Upper lobe of right lung (tissue), 1 donor: ENCODE results near the gene PRKCQ. TPM values are rescaled to one million over a fixed set of nuclear protein-coding genes. Genes with fewer than 3 reads are reported as not detected.

Experiments used
- ATAC-seq: fragments of 200-7000 bp; cut with Tn5 transposase; one replicate; pipeline ENCODE4 v1.9.1; 2020; ENCODE audit warnings: mild to moderate bottlenecking, moderate library complexity
- DNase-seq: peaks from one replicate; pipeline ENCODE4 v3.0.0-alpha.2; 2020
- H3K27ac ChIP-seq: fragments of 200-600 bp; one replicate; pipeline ENCODE4 v1.8.0; 2022
- H3K27me3 ChIP-seq: fragments of 200-600 bp; one replicate; pipeline ENCODE4 v1.8.0; 2022; ENCODE audit warnings: mild to moderate bottlenecking
- H3K36me3 ChIP-seq: fragments of 200-600 bp; one replicate; pipeline ENCODE4 v1.8.0; 2022
- H3K4me1 ChIP-seq: fragments of 200-600 bp; one replicate; pipeline ENCODE4 v1.8.0; 2022
- H3K4me3 ChIP-seq: fragments of 200-600 bp; one replicate; pipeline ENCODE4 v1.8.0; 2022; ENCODE audit warnings: mild to moderate bottlenecking
- H3K9me3 ChIP-seq: fragments of 200-600 bp; one replicate; pipeline ENCODE4 v1.8.0; 2022
- intact Hi-C: fragments of 100-400 bp; cut with DNase I; formaldehyde crosslinking; loops from one replicate; pipeline ENCODE4 v1.11.0; 2022
- total RNA-seq: library from RNA; stranded (reverse); fragmentation: NEBNext Ultra II Directional; extraction: Animal tissue kit (Norgen Biotek cat#: 25700); gene quantifications from one replicate; pipeline ENCODE4 v1.2.1, GENCODE V29; 2021
- TF ChIP-seq, protein P1 (sequence below): fragments of 200-600 bp; IDR thresholded peaks from one replicate; pipeline ENCODE4 v1.8.0; 2022; ENCODE audit warnings: antibody characterized with exemption
- donor health status: DM: no; HTN: yes; CAD: no; lungs with severe emphysema.

Gene PRKCQ
- total RNA-seq, 1 donor from 2014 or later, result 9.8 TPM

DNA sequence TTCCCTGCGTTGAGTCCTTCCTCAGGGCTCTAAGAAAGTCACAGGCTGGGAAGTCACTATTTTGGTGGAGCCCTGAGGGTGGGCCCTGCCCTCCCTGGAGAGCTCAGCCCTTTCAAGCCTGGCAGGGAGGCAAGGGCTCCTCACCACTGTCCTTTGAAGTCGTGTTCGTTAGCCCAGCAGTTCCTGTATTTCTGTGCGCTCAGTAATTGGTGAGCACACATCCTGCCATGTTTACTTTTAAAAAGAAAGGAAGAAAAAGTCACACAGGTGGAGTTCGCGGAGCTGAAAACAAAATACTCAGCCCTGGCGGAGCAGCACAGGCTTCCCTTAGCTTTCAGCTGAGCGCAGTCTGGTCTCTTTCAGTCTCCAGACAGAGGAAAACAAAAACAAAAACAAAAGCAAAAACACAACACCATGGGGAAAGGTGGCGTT is 37.1 kb downstream of the PRKCQ start:
- peak overlapping the region; percentile 21 for H3K4me3 ChIP-seq
- ATAC-seq, result peak; percentile 61
- intact Hi-C loops, result no loop called here
- H3K27ac ChIP-seq, result no peak overlapping the region
- TF ChIP-seq, protein P1, sequence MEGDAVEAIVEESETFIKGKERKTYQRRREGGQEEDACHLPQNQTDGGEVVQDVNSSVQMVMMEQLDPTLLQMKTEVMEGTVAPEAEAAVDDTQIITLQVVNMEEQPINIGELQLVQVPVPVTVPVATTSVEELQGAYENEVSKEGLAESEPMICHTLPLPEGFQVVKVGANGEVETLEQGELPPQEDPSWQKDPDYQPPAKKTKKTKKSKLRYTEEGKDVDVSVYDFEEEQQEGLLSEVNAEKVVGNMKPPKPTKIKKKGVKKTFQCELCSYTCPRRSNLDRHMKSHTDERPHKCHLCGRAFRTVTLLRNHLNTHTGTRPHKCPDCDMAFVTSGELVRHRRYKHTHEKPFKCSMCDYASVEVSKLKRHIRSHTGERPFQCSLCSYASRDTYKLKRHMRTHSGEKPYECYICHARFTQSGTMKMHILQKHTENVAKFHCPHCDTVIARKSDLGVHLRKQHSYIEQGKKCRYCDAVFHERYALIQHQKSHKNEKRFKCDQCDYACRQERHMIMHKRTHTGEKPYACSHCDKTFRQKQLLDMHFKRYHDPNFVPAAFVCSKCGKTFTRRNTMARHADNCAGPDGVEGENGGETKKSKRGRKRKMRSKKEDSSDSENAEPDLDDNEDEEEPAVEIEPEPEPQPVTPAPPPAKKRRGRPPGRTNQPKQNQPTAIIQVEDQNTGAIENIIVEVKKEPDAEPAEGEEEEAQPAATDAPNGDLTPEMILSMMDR, result no peak
- no peak for DNase-seq
- no peaks in the 10 kb centered on the region for H3K36me3 ChIP-seq
- no peaks in the 10 kb centered on the region for H3K9me3 ChIP-seq
- H3K27me3 ChIP-seq, result no peaks in the 10 kb centered on the region
- H3K4me1 ChIP-seq, result peaks cover 14% of the 10 kb centered on the region

DNA sequence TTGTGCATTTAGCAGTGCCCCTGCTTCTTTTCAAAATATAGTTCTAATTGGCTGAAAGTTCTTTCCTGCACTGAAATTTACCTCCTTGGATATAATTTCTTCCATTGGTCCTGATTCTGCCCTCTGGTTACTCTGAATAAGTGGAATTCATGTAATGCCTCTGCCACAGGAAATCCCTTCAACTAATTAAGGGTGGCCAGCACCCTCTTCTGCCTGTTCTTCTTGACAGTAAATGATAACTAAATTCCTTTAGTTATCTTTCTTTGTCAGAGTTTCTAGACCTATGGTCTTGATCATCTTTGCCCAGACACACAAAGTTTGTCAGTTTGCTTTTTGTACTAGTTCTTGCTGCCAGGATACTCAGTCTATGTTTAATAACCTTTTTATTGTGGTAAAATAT is 40.2 kb downstream of the PRKCQ start:
- Histone ChIP-seq H3K36me3 (no peaks in the 10 kb centered on the region), H3K27me3 (no peaks in the 10 kb centered on the region), H3K4me3 (no peak overlapping the region), H3K9me3 (no peaks in the 10 kb centered on the region), H3K27ac (no peak overlapping the region), H3K4me1 (peaks cover 16% of the 10 kb centered on the region)
- intact Hi-C loops, result no loop called here
- DNase-seq (no peak), ATAC-seq (no peak)
- TF ChIP-seq, protein P1, result no peak

DNA sequence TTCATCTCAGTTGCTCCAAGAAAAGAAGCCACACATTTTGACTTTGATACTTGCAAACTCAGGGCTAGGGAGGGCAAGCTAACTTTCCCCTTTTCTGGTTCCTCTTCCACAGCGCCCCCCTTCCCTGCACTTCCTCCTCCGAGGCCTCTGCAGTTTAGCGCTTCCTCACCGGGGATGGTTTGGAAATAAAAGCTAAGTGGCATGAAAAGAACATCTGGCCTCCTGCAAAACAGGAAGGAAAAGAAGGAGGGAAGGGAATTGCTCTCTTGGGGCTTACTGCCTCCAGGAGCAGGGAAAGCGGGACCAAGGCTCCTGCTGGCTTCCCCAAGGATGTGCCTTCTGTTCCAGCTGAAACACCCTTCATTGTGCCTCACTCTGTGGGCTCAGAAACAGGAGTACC is 42.3 kb downstream of the PRKCQ start:
- intact Hi-C loops, result no loop called here
- Histone ChIP-seq H3K36me3 (no peaks in the 10 kb centered on the region), H3K4me3 (no peak overlapping the region), H3K9me3 (no peaks in the 10 kb centered on the region), H3K27me3 (no peaks in the 10 kb centered on the region), H3K4me1 (peaks cover 8% of the 10 kb centered on the region), H3K27ac (no peak overlapping the region)
- peak; percentile 83 for ATAC-seq
- TF ChIP-seq, protein P1, result no peak
- peak; percentile 70 for DNase-seq

DNA sequence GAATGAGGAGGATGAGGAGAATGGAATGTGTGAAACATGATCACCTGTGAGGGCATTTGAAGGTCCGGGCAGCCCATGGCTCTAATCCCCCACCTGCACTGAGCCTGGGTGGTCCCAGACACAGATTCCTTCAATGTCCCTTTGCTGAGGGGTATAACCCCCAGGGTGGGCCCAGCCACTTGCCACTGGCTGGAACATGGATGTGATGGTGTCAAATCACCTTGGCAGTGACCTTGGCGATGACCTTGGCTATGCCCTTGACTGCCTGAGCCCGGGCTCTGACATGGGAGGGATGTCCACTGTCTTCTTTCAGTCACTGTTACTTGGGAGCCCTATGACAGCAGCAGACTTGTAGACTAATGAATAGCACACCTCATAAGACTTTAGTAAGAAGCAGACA is 44.0 kb downstream of the PRKCQ start:
- Histone ChIP-seq H3K4me1 (peaks cover 5% of the 10 kb centered on the region), H3K4me3 (no peak overlapping the region), H3K36me3 (no peaks in the 10 kb centered on the region), H3K27ac (no peak overlapping the region), H3K27me3 (no peaks in the 10 kb centered on the region), H3K9me3 (no peaks in the 10 kb centered on the region)
- ATAC-seq (no peak), DNase-seq (no peak)
- intact Hi-C loops, result no loop called here
- TF ChIP-seq, protein P1, result no peak

DNA sequence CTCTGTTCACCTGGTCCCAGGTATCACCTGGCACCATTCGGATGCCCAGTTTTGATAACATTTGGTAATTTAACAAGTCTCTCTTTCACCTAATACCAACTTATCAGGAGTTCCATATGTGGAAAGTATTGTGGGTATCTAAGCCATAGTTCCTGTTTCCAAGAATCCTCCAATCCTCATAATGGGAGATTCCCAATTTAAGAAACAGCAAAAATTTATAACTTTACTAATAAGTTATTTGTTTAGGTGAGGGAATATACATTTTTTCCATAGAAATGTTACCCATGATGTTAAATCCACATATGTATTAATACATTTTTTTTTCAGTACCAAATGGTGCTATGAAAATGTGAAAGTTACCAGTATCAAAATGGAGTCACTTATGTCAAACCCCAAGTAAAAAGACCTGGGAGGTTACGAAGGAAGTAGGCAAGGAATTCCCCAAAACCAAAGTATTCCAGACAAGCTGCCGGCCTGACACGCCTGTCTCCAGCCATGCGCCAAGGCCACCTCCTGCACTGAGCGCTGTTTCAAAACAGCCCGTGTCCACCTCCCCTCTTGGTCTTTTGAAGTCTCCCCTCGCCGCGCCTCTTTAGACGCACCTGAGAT is 44.8 kb downstream of the PRKCQ start:
- DNase-seq, result no peak
- no peaks in the 10 kb centered on the region for H3K36me3 ChIP-seq
- no peaks in the 10 kb centered on the region for H3K9me3 ChIP-seq
- no peaks in the 10 kb centered on the region for H3K27me3 ChIP-seq
- no peak overlapping the region for H3K4me3 ChIP-seq
- no peak for ATAC-seq
- peaks cover 5% of the 10 kb centered on the region for H3K4me1 ChIP-seq
- no peak overlapping the region for H3K27ac ChIP-seq
- intact Hi-C loops, result no loop called here
- TF ChIP-seq, protein P1, result no peak

DNA sequence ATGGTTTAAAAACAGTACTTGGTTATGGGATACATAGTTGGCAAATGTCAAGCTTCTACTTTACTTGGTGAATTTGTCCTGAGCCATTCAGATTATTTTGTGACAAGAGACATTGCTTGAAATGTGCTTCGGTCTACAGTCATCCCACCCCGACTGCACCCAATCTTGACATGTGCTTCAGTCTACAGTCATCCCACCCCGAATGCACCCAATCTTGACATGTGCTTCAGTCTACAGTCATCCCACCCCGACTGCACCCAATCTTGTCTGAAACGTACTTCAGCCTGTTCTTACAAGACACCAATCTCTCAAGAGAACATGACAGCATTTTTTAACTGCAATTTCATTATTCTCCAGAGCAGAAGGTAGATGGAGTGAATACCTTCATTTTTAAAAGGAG is 47.8 kb downstream of the PRKCQ start:
- Histone ChIP-seq H3K4me1 (no peaks in the 10 kb centered on the region), H3K9me3 (no peaks in the 10 kb centered on the region), H3K36me3 (no peaks in the 10 kb centered on the region), H3K4me3 (no peak overlapping the region), H3K27me3 (no peaks in the 10 kb centered on the region), H3K27ac (no peak overlapping the region)
- no peak for ATAC-seq
- TF ChIP-seq, protein P1, result no peak
- intact Hi-C loops, result no loop called here
- no peak for DNase-seq
